ENCODE measurements around the gene LASP1.
A peak's percentile ranks its signal among the peaks of the same experiment; 100 is the strongest.

Gene LASP1

GRCh38 chr17:38889745-38890409, 20.0 kb downstream of the LASP1 start:
- DNase-seq = no peak

GRCh38 chr17:38890410-38890746, 20.5 kb downstream of the LASP1 start:
- peak; percentile 31 for DNase-seq

- DNase-seq = no peak
Measured at GRCh38 chr17:38891441-38891840, 21.6 kb downstream of the LASP1 start.

- DNase-seq = no peak
Measured at GRCh38 chr17:38892083-38892482, 22.2 kb downstream of the LASP1 start.

- no peak for DNase-seq
Measured at GRCh38 chr17:38892620-38893019, 22.8 kb downstream of the LASP1 start.

GRCh38 chr17:38893113-38893512, 23.3 kb downstream of the LASP1 start:
- DNase-seq = no peak

- no peak for DNase-seq
Measured at GRCh38 chr17:38893607-38894006, 23.7 kb downstream of the LASP1 start.

- DNase-seq = no peak
Measured at GRCh38 chr17:38894276-38894675, 24.4 kb downstream of the LASP1 start.

GRCh38 chr17:38896346-38896954, 26.6 kb downstream of the LASP1 start:
- no peak for DNase-seq

GRCh38 chr17:38897176-38897575, 27.3 kb downstream of the LASP1 start:
- DNase-seq = no peak

- no peak for DNase-seq
Measured at GRCh38 chr17:38897671-38898290, 27.9 kb downstream of the LASP1 start.

- peak; percentile 38 for DNase-seq
Measured at GRCh38 chr17:38898291-38898679, 28.4 kb downstream of the LASP1 start.

GRCh38 chr17:38898812-38899348, 29.0 kb downstream of the LASP1 start:
- peak; percentile 82 for DNase-seq

- DNase-seq = no peak
Measured at GRCh38 chr17:38899421-38899820, 29.6 kb downstream of the LASP1 start.

GRCh38 chr17:38900978-38901656, 31.3 kb downstream of the LASP1 start:
- peak; percentile 13 for DNase-seq

GRCh38 chr17:38903404-38903803, 33.5 kb downstream of the LASP1 start:
- DNase-seq = no peak

- DNase-seq = no peak
Measured at GRCh38 chr17:38904892-38905291, 35.0 kb downstream of the LASP1 start.

- no peak for DNase-seq
Measured at GRCh38 chr17:38905375-38905774, 35.5 kb downstream of the LASP1 start.

- DNase-seq = no peak
Measured at GRCh38 chr17:38906460-38907228, 36.8 kb downstream of the LASP1 start.

- no peak for DNase-seq
Measured at GRCh38 chr17:38907930-38908675, 38.2 kb downstream of the LASP1 start.

GRCh38 chr17:38908676-38909181, 38.9 kb downstream of the LASP1 start:
- DNase-seq = no peak

- no peak for DNase-seq
Measured at GRCh38 chr17:38910325-38910724, 40.5 kb downstream of the LASP1 start.

Measured in central memory CD4-positive, alpha-beta T cell (primary cell).